ENCODE data around the gene LMO2.
A peak's percentile ranks its signal among the peaks of the same experiment; 100 is the strongest.
"Not testable (repeated sequence)": the region's sequence is repeated elsewhere in the genome, so short reads cannot be mapped to it uniquely, and the experiment has no call there.

The LMO2 gene

GRCh38 chr11:33891714-33892327 lies at the start of gene LMO2:
Gene LMO2, minus strand, starts transcription at chr11:33892076. Its CDS starts 22,360 bp downstream, at chr11:33869716.
- DNase-seq, result no peak

DNA sequence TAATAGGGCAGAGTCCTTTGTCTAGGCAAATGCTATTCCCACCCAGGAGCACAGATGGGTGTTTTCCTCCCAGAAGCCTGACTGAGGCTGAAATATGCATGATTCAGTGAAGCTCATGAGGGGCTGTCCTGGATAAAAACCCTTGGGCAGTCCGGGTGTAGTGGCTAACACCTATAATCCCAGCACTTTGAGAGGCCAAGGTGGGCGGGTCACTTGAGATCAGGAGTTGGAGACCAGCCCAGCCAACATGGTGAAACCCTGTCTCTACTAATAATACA lies 48.6 kb upstream of the LMO2 start:
- DNase-seq, result peak; percentile 29

DNA sequence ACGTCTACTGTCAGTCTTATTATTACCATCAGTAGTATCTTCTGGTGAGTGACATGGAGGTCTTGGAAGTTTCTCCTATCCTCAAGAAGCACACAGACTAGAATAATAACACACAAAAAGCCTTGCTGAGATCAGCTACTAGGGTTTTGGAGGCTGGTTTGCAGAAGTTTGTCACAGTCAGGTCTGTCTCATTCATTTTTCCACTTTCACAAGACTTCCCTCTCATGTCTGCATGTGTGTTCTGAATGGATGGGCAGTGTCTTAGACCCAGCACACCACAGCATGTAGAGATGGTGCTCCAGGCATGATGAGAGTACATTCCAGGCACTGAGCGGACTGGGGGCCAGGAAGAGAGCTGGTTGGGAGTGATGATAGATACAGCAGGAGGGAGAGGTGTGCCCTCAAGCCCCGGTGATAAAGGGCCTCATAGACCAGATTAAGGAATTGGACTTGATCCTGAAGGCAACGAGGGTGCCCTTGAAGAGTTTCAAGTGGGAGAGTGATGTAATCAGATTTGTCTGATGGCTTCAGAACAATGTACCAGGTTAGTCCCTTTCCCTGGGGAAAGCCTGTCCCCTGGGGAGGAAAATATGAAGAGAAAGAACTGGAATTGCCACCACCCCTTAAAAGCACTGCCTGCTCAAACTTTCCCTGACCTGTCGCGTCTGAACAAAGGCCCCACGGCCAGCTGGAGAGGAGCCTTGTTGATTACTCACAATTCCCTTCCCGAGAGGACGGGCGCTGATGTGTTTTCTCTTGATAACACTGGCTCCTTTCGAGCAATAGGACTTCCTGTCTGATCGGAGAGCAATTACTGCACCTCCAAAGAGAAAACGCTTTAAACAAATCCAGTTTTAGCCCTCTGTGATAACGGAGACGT lies 45.1 kb upstream of the LMO2 start:
- peak; percentile 53 for DNase-seq

DNA sequence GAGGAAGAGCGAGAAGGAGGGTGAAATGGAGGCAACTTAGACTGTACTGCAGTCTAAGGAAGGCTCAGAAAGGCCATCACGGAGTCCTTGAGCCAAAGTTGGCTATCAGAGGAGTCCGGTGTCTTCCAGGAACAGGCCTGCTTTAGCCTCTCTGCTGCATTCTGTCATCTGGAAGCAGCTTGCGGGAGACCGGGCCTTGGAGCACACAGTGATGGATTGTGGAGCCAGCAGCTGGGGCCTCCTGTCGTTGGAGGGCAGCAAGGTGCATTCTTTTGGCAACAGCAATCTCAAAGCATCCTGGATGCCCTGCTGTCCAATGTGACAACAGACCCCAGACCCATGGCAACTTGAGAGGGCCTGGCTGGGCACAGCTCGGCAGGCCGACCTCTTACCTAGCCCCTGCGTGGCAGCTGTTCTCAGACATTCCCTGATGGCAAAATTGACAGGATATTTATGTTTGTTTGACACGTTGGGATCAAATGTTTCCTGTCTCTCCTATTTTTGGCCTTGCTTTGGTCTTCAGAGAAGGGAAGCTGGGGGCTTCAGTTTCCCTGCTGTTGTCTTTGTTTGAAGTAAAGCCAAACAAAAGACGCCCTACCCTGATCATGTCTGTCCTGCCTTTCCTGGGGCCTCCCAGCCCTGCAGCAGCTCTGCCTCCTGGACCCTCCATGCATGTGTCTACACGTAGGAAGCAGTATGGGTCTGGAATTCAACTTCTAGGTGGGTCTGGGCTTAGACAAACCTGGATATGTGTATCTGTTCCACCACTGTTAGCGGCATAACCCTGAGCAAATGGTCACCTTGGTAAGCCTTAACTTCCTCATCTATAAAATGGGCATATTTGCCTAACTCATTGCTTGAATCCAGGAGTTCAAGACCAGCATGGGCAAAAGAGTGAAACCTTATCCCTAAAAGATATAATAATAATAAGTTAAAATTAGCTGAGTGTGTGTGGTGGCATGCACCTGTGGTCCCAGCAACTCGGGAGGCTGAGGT lies 43.9 kb upstream of the LMO2 start:
- no peak for DNase-seq

- DNase-seq, result no peak
Observed at GRCh38 chr11:33935005-33935404, 43.1 kb upstream of the LMO2 start.

DNA sequence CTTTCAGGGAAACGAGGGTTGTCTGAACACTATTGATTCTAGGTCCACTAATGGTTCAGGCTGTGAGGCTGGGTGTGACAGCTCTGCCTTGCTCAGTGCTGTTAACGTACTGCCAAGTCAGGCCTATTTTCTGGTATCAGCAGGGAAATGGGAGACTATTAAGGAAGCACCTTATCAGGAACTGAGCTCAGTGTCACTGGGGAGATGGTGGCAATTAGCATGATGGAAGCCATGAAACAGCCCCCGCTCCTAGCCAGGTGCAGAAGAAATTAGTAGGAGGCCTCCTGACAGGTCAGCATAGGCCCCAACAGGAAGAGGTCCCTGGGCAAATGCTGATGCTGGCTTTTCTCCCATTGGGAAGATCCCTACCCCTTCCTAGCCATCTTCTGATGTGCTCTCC lies 42.6 kb upstream of the LMO2 start:
- DNase-seq, result no peak

GRCh38 chr11:33933602-33934001 lies 41.7 kb upstream of the LMO2 start:
- no peak for DNase-seq

GRCh38 chr11:33932721-33933120 lies 40.8 kb upstream of the LMO2 start:
- no peak for DNase-seq

DNA sequence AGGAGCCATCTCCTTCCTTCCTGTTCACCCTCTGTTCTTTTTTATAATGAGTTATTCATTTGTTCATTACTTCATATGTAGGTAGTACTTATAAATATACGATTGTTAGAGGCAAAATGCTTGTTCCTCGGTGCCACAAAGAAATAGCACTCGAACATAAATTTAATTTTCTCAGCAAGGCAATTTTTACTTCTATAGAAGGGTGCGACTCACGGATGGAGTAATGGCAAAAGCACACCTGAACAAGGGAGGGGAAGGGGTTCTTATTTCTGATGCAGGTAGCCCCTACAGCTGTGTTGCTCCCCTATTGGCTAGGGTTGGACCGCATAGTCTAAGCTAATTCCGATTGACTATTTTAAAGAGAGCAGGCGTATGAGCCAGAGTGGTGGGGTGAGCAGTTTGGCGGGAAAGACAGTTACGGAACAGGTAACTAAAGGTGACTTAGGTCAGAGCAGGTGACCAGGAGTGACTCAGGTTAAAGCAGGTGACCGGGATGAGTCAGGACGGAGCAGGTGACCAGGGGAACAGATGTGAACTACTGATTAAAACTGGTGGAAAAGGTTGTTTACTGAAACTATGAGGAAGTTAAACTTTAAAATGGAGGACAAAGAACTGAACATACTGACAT lies 40.0 kb upstream of the LMO2 start:
- not testable (repeated sequence) for DNase-seq

GRCh38 chr11:33931067-33931466 lies 39.2 kb upstream of the LMO2 start:
- DNase-seq, result peak; percentile 19

DNA sequence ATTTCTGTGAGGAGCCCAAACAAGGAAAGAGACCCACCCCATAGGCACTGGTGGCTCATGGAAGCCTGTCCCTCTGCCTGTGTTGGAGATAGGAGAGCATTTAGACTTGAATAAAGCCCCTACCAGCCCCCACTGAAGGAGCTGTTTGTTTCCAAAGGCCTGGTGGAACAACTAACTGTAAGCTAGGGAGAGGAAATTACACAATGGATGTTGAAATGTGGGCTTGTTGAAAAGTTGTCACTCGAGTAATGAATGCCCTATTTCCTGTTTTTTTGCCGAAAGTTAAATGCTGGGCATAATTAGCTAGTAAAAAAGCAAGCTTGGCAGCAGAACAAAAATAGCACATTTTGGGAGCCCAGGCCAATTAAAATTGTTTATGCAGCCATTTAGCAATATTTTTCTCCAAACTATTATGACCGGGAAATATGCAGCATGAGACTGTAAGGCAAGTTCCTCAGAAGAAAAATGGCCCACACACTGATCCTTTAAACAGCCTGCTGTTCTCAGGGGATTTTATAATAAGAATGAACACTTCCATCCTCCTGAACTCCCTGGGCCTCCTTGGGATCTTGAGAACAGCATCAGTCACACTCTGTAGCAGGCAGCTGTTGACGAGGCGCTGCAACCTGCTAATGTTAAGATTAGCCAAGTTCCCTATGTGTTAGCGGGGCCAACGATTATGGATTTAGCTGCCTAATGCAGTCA lies 38.6 kb upstream of the LMO2 start:
- DNase-seq, result peak; percentile 43

- DNase-seq, result no peak
Observed at GRCh38 chr11:33928564-33928963, 36.7 kb upstream of the LMO2 start.

DNA sequence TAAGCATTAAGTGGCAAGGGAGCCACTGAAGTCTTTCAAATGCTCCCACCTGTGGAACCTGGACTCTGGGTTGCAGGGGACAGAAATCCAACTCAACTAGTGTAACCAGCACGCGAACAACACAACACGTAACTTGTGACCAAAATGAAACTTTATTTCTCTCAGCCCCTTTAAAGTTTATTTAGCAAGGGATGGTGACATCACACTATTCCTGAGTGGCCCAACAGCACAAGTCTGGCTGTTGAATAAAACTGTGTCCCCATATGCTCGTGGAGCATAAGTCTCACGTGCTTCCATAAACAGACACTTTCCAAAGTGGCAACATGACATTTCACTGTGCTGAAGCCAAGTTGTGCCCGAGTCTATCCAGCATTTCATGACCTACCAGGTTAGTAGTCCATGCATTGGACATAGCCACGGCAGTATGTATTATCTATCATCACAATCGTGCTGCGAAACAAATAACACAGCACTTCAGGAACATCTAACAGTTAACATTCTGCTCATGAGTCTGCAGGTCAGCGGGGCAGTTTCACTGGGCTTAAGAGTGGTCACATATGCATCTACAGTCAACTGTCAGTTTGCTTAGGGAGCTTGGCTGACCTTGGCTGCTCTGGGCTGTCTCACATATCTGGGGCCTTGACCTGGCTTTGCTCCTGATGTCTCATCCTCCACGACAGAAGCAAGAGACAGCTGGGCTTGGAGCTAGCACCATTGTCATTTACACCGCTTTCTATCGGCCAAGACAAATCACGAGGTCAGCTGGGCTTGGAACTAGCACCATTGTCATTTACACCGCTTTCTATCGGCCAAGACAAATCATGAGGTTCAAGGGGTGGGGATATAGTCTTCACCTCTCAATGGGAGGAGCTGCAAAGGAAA lies 35.0 kb upstream of the LMO2 start:
- DNase-seq, result no peak

- no peak for DNase-seq
Observed at GRCh38 chr11:33924341-33924740, 32.5 kb upstream of the LMO2 start.

DNA sequence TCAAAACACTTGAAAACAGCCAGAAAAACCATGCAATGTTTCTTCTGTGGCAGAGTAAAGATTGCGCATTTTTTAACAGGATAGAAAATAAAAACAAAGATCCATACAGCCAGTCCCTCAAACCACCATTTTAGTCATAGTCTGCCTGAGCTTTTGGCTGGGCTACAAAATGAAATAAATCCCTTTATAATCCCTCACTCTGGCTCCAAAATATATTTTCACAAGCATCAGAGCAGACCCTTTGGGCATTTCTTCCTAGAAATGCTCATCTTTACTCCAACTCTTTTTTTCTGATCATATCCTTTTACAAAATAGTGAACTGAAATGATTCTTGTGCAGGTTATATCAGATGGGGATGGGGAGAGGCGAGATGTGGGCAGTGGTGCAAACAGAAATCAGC lies 31.8 kb upstream of the LMO2 start:
- DNase-seq, result no peak

DNA sequence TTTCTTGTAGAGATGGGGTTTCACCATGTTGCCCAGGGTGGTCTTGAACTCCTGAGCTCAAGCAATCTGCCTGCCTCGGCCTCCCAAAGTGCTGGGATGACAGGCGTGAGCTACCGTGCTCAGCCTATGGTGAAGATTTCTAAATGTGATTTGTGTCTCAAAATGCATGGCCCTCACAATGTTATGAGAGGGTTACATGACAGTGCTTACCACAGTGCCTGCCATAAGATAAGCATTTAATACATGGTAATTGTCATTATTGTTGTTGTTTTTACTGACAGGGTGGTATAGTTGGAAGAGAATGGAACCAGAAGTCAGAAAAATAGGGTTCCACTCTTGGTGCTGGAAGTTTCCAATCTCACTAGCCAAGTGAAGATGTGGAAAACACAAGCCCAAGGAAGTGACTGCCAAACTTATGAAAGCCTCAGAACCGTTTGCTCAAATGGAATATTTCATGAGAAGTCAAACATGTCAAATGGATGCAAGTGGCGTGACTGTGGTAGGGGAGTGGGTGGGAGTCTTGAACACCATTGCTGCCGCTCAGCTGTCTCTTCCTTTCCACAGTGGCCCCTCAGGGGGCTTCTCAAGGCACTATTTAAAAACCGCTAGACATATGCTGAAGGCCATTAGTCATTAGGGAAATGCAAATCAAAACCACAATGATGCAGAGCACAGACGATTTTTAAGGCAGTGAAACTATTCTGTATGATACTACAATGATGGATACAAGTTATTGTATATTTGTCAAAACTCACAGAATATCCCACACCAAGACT lies 29.1 kb upstream of the LMO2 start:
- no peak for DNase-seq

GRCh38 chr11:33919645-33920044 lies 27.8 kb upstream of the LMO2 start:
- no peak for DNase-seq

DNA sequence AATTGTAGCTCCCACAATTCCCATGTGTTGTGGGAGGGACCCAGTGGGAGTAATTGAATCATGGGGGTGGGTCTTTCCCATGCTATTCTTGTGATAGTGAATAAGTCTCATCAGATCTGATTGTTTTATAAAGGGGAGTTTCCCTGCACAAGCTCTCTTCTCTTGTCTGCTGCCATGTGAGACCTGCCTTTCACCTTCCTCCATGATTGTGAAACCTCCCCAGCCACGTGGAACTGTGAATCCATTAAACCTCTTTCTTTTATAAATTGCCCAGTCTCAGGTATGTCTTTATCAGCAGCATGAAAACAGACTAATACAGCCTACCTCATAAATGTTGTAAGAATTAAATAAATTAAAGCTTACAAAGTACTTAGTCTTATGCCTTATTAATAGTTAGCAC lies 25.5 kb upstream of the LMO2 start:
- DNase-seq, result not testable (repeated sequence)

- DNase-seq, result no peak
Observed at GRCh38 chr11:33916736-33917135, 24.9 kb upstream of the LMO2 start.

DNA sequence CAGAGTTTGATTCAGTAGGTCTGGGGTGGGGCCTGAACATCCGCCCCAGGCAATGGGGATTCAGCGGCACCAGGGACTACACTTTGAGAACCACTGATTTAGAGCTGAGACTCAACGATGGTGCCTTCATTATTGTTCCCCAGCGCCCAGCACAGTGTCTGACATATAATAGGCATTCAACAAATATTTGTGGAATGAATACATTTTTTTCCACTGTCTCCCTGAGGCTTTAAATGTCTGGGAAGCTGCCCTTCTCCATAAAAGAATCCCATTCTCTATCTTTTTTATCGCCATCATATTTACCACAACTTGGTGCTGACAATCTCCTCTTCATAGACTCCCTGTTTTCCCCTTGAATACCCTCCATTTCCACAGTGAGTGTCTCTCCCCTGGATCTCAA lies 23.6 kb upstream of the LMO2 start:
- no peak for DNase-seq

Measured in NCI-H226 (cell line).